HG02759 (cell line): ENCODE data around the gene CHD5.
"Not testable (repeated sequence)": the region's sequence is repeated elsewhere in the genome, so short reads cannot be mapped to it uniquely, and the experiment has no call there.

ENCODE experiments used
- ATAC-seq: cut with Tn5 transposase; IDR thresholded peaks from one replicate; pipeline ENCODE4 v1.9.1; 2021; ENCODE audit warnings: mild to moderate bottlenecking, moderate library complexity; ENCODE audit not compliant: unreplicated experiment

CHD5 gene

DNA sequence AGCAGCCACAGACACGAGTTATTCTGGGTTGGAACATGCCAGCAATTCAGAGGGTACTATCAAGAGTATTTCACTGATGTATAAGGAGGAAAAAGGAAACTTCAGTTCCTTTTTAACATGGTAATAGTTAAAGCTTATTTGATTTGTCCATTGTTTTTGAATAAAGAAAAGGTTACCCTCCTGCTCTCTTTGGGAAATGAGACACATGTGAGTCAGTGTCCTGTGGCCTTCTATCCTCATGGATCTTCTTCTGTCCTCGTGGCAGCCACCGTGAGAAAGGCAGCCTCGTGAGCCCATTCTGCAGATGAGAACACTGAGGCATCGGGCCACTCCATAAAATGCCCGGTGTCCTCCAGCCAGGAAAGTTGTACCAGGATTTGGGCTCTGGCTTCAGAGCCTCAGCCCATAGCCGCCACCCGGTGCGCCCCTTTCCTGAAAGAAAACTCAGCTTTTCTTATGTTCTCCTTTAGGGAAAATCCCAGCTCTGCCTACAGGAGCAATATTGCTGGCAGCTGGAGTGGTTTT lies 109.6 kb downstream of the CHD5 start:
- ATAC-seq, result no peak

DNA sequence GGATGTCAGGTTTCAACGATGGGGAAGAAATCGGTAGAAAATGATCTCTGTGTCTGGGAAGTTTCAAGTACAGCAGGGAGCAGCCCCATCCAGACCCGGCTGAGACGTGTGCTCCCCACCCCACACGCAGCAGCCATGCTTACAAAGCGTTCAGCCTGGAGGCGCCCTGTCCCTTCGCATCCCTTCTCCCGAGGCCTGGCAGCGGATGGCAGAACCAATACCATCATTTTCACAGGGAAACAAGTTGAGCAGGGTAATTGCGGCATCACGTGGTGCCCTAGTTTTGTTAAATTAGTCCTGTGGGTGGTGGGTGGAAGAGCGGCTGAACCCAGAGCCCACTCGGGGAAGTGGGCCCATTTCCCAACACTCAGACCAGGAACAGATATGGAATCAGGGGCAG lies 110.5 kb downstream of the CHD5 start:
- no peak for ATAC-seq

DNA sequence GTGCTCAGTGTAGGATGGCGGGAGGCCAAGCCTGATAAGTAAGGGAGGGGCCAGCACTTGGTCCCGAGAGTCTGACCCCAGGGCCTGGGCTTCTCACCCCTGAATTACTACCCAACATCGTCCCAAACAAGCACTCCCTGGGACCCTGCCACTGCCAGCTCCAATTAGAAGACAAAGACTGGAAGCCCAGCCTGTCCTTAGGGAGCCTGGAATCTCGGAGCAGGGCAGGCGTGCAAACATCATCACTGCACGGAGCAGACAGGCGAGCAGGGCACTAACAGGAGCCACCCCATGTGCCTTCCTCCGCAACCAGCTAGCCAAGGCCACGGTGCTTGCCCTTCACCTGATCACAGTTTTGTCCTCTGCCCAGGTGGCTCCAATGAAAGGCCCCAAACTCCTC lies 111.2 kb downstream of the CHD5 start:
- ATAC-seq, result no peak

DNA sequence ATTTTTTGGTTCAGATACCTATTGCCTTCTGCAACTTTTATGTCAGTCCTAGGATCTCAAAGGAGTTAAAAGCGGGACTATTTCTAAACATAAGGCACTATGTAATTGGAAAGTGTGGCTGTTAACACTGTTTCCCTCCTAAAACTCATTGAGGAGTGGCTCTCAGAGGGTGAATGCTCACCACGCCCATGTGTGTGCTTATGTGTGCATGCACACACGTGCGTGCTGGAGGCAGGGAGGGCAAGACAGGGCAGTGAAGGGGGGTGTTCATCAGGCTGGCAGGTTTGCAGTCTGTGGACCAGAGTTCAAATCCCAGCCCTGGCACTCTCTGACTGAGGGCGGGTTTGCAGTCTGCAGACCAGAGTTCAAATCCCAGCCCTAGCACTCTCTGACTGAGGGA lies 112.0 kb downstream of the CHD5 start:
- ATAC-seq, result no peak

DNA sequence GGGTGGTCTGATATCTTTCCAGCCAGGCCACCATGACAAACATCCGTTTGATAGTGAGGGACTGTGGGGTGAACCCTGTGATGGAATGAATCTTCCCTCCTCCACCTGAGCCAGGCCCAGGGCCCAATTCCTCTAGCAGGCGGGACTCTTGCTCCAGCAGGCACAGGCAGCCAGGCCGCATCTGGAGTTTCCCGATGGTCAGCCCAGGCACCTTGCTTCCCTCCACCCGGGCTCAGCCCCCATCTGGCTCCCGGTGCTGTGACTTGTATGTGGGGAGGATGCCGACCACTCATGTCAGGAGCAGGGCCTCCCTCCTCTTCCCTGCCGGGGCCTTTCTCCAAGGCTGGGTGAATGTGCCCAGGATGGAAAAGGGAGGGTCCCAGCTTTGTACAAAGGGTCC lies 113.4 kb downstream of the CHD5 start:
- no peak for ATAC-seq

DNA sequence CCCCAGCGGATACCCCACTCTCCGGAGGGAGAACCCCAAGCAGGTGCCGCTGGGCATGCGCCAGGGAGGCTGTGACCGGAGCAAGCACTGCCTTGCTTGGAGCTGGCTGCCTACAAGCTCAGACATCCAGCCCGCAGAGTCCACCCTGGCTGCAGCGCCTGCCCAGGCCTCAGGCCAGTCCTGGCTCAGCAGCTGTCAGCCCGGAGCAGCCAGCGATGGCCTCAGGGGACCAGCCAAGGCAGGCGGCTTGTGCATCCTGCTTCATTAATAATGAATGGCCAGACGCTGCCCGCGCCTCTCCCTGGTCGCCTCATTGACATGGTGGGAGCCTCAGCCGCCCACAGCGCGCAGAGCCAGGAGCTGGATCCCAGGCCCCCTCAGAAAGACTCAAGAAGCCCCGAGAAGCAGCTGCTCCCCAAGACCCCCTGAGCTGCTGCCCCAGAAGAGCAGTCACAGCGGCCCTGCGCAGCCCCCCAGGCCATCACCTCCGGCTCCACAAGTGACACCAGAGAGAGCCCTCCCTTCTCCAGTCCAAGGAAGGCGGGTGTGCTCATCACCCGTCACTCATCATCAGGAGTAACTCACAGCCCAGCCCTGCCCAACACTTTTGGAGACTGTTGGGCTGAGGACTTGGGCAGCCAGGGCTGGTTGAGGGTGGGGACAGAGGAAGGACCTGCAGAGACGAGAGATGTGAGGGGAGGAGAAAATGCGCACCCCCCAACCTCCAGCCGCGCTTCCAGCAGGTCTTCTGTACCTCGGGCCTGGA lies 114.8 kb downstream of the CHD5 start:
- no peak for ATAC-seq

DNA sequence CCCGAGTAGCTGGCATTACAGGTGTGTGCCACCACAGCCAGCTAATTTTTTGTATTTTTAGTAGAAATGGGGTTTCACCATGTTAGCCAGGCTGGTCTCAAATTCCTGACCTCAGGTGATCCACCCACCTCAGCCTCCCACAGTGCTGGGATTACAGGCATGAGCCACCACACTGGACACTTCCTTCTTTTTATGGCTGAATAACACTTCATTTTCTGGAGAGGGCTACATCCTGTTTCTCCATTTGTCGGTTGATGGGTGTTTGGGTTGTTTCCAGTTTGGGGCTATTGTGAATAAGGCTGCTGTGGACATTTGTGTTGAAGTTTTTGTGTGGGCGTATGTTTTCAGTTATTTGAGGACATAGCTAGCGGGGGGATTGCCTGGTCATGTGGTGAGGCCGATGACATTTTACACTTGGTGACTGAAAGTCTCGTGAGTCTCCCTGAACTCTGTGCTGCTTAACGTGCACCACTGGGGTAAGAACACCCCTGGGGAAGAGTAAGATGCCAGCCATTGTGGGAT lies 116.5 kb downstream of the CHD5 start:
- ATAC-seq, result not testable (repeated sequence)

DNA sequence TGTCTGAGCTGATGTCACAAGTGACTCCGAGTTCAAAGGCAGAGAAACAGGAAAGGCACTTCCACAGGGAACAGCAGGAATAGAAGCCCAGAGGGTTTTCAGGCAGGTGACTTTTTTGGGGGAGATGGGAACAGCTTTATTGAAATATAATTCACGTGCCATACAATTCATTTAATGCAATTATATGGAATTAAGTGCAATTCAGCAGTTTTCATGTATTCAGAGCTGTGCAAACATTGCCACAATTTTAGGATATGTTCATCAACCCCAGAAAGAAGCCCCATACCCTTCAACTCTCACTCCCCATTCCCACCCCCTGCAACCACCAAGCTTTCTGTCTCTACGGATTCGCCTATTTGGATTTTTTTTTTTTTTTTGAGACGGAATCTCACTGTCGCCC lies 117.5 kb downstream of the CHD5 start:
- ATAC-seq, result no peak

DNA sequence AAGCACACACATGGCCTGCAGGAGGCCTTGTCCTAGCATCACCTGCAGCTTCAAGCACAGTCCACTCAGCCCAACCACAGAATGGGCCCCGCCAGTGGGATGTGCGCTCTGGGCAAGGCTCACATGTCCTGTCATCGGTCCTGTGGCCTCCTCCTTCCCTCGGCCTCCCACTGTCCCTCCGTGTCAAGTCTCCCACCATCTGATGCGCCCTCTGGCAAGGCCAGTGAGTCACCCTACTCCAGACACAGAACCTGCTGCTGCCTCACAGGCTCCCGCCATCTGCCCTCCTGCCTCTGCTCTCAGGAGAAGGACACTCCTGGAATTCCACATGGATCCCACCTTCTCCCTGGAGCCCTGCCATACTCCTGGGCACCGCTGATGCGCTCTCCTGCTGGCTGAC lies 120.3 kb downstream of the CHD5 start:
- ATAC-seq, result no peak

DNA sequence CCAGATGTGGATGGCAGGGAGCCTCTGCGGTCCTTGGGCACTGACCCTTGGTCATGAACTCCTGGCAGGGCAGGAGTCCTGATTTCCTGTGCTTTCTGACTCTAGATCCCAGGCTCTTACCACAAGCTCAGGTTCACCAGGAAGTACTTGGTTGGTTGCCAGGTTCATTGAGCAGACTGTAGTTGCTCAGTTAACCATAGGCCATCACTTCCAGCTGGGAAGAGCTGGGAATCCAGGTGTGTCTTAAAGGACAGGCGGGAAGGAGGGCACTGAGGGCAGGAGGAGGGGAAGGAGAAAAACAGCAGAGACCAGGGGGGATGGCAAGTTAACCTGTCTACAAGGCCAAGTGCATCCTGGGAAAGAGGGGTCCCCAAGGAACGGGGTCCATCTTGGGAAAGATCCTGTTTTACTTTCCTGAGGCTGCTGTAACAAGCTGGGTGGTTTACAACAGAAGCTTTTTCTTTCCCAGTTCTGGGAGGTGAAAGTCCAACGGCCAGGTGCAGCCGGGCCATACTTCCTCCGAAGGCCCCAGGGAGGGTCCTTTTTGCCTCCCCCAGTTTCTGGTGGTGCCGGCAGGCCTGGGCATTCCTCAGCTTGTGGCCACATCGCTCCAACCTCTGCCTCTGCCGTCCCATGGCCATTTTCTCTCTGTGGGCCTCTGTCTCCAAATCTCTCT lies 122.8 kb downstream of the CHD5 start:
- ATAC-seq, result no peak

DNA sequence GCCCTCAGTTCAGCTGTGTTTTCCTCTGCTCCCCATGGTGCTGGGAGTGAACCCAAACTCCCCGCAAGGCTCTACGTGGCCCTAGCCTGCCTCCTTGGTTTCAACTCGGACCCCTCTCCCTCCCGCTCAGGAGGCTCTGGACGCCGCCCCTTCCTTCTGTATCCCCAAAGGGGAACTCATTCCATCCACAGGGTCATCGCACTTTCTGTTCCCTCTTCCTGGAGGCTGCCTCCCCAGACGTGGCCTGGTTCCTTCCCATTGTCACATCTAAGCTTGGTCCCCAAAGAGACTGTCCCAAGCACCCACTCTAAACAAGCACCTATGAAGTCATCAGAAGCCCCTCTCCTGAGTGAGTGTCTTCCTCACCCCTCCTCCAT lies 123.6 kb downstream of the CHD5 start:
- ATAC-seq, result no peak

DNA sequence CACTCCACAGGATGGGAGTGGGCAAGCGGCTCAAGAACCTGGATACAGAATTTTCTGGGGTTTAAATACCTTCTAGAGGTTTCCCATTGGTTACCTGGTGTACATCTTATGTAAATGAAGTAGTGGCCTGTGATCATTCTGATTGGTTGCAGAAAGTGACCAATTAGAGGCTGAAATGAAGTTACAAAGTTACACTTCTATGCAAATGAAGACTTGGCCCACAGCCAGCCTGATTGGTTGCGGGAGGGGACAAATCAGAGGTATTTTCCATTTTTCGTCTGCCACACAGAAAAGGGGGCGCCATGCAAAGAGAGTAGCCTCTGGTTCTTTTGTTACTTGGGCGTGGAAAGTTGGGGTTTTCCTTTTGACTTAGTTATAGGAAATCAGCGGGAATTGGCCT lies 125.5 kb downstream of the CHD5 start:
- no peak for ATAC-seq

DNA sequence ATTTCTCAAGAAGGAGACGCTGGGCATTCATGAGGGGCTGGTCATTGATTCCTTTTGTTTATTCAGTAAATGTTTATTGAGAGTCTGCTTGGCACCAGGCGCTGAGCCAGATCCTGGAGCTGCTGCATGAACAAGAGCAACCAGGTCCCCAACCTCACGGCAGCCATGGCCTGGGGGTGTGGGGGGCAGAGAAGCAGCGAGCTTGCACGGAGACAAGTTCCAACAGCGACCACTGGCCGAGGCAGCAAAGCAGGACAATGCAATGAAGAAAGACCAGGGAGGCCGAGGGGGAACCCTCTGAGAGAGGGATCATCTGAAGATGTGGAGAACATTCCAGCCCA lies 126.9 kb downstream of the CHD5 start:
- no peak for ATAC-seq

DNA sequence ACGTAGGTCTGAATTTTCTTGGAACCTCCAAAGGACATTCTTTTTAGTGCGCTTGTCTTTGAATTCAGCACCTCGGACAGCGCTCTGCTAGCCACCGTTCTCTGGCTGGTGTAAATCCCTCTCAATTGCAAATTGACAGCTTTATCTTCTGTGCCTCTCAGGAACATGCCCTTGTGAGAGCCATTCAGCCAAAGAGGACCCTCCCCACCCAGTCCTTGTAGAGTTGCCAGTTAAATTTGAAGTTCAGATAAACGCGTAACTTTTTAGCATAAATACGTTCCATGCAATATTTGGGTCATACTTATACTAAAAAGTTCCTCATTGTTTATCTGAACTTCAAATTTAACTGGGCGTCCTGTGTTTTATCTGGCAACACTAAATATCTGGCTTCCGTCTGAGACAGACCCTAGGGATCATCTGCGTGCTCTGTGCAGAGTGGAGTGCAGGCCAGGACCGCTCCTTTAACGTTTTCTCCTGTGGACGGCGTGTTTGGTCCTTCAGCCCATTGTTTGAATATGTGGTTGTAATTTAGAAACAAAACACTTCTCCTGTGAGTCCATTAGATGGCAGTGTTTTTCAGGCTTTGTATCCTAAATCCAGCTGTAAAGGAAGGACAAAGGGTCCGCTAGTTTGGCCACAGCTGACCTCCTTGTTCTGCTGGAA lies 127.4 kb downstream of the CHD5 start:
- ATAC-seq, result no peak
